ENCODE data around the gene NTN1.

The NTN1 gene

GRCh38 chr17:9287306-9287705, 266.0 kb downstream of the NTN1 start:
- DNase-seq, result no peak

DNA sequence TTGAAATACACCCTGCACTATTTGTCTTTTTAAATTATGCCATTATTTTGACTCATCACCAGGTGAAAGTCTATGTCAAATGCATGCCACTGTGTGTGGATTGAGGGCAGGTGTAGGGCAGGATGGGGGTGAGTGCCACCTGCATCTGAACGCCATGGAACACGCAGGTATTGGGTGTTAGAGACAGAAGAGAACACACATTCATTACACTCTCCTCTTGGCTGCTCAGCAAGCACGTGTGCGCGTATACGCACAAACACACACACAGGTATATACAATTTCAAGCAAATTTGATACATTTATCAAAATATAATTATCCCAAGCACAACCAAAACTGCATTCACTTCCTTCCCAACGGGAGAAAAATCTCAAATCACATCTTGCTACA, 268.9 kb downstream of the NTN1 start:
- DNase-seq, result no peak

- peak; percentile 41 for DNase-seq
Observed at GRCh38 chr17:9291912-9292560, 270.7 kb downstream of the NTN1 start.

GRCh38 chr17:9292561-9292941, 271.2 kb downstream of the NTN1 start:
- DNase-seq, result no peak
